GM12891 (cell line): Measurements from ENCODE around the gene TRAPPC12.

Experiments used
- PAX5 ChIP-seq: IDR thresholded peaks from 2 replicates; pipeline ENCODE4 v1.6.1; 2011; ENCODE audit warnings: low read length, moderate library complexity, mild to moderate bottlenecking; ENCODE audit not compliant: insufficient read depth, severe bottlenecking
- POLR2A ChIP-seq: IDR thresholded peaks from 2 replicates; pipeline ENCODE4 v1.6.1; 2011; ENCODE audit warnings: low read depth, low read length, control low read depth
- POLR2AphosphoS5 ChIP-seq: IDR thresholded peaks from 2 replicates; pipeline ENCODE4 v1.6.1; 2011; ENCODE audit warnings: low read depth, low read length, control low read depth
- SPI1 ChIP-seq: IDR thresholded peaks from 2 replicates; pipeline ENCODE4 v1.6.1; 2011; ENCODE audit warnings: low read depth, low read length, control low read depth
- TAF1 ChIP-seq: IDR thresholded peaks from 2 replicates; pipeline ENCODE4 v1.6.1; 2011; ENCODE audit warnings: low read depth, low read length, control low read depth

DNA sequence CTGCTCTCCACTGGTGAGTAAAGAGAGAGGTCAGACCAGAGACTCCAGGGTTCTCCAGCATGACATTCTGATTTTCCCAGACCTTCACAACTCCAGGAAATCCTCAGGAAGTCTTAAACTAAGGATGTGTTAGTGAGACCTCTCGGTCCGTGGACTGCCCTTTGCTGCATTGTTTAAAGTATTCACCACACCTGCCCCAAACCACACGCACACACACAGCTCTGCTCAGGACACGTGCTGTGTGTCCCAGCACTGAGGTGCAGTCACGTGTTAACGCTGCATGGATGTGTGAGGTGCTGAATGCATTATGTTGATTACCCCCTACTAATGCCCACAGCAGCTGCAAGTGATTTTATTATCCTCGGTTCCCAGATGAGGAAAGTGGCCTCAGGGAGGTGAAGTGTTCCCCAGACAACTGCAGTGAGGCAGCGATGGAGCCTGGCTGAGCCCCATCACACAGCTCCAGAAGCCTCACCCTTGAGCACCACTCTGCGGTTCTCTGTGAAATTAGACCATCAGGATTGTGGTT lies 68.4 kb downstream of the TRAPPC12 start:
- TF ChIP-seq POLR2AphosphoS5 (no peak), POLR2A (no peak), PAX5 (no peak), SPI1 (no peak), TAF1 (no peak)
